Astrocyte of the cerebellum (primary cell): ENCODE data around the gene KIF3C.
"Not testable (repeated sequence)": the region's sequence is repeated elsewhere in the genome, so short reads cannot be mapped to it uniquely, and the experiment has no call there.

Experiments
- DNase-seq: peaks from one replicate; pipeline ENCODE4 v3.0.0-alpha.2; 2011; ENCODE audit warnings: low read depth
- H3K4me3 ChIP-seq: 2 replicates; pipeline ENCODE4 v1.5.1; 2011; ENCODE audit warnings: mild to moderate bottlenecking, low read depth, low read length, moderate library complexity
- in situ Hi-C: cut with HindIII; loops from 2 replicates; pipeline ENCODE4 v1.10.0; 2017; ENCODE audit warnings: low sequenced_read_pairs
- TF ChIP-seq, protein P1 (sequence below): IDR thresholded peaks from 2 replicates; pipeline ENCODE4 v1.5.1; 2012; ENCODE audit warnings: low read length, low read depth, moderate library complexity, mild to moderate bottlenecking; ENCODE audit errors: missing control alignments

KIF3C gene

DNA sequence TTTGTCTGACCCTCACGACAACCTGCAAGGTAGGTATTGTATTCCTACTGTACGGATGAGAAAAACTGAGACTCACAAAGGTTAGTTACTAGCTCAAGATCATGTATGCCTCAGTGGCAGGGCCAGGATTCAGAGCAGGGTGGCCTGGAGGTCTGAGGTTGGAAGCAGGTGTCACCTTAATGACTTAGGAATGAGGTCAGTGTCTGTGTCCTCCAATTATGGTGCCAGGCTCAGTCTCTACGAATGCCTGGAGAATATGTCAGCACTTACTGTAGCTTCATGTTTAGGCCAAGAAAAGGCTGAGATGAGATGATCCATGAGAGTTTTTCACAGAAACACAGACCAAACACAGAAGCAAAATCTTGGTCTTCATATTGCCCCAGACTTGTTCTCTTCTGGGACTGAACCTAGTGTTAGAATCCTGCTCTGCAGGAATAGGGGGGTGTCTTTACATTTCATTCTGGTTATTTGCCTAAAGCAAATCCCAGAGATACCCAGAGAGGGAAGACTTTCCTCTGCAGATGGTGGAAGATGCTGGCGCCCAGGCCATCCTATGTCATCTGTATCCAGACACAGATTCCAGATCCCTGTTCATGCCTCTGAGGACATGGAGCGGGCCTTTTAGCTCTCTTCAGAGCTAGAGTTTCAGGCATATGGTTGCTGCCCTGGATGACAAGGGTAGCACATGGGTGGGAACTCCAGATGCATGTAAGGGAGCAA lies 35.3 kb upstream of the KIF3C start:
- in situ Hi-C loops: no loop called here
- H3K4me3 ChIP-seq: no peak overlapping the region
- TF ChIP-seq, protein P1, sequence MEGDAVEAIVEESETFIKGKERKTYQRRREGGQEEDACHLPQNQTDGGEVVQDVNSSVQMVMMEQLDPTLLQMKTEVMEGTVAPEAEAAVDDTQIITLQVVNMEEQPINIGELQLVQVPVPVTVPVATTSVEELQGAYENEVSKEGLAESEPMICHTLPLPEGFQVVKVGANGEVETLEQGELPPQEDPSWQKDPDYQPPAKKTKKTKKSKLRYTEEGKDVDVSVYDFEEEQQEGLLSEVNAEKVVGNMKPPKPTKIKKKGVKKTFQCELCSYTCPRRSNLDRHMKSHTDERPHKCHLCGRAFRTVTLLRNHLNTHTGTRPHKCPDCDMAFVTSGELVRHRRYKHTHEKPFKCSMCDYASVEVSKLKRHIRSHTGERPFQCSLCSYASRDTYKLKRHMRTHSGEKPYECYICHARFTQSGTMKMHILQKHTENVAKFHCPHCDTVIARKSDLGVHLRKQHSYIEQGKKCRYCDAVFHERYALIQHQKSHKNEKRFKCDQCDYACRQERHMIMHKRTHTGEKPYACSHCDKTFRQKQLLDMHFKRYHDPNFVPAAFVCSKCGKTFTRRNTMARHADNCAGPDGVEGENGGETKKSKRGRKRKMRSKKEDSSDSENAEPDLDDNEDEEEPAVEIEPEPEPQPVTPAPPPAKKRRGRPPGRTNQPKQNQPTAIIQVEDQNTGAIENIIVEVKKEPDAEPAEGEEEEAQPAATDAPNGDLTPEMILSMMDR: no peak
- no peak for DNase-seq

DNA sequence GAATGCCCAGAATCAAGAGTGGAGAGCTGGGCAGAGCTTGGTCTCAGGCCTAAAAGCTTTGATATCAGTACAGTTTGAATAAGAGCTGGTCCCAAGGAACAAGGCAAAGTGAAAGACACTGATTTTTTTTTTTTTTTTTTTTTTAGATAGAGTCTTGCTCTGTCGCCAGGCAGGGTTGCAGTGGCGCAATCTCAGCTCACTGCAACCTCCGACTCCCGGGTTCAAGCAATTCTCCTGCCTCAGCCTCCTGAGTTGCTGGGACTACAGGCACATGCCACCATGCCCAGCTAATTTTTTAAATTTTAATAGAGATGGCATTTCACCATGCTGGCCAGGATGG lies 34.4 kb upstream of the KIF3C start:
- H3K4me3 ChIP-seq, in situ Hi-C loops, DNase-seq: not testable (repeated sequence)

DNA sequence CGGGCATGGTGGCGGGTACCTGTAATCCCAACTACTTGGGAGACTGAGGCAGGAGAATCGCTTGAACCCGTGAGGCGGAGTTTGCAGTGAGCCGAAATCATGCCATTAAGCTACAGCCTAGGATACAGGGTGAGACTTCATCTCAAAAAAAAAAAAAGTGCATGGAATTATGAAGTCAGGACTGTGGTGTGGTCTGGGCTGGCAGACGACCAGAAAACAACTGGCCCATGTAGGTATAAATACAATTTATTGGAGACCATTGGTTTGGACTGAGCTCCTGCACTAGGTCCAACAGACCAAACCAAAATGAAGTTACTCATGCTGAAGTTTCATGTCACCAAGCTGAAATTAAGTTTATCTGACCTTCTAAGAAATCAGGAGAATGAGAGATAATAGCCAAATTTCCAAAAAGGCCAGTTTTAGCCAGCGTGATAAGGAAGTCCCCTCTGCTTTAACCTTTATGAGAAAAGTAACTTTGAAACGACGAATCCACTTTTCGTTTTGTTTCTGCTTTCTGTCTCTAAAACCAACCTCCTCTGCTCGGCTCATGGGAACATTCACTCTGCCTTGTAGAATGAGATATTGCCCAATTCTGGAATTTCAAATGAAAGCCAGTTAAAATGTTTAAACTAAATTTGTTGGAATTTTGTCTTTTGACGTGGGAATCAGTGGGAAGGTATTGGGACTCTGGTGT lies 33.9 kb upstream of the KIF3C start:
- TF ChIP-seq, protein P1: no peak
- no peak for DNase-seq
- H3K4me3 ChIP-seq: no peak overlapping the region
- in situ Hi-C loops: no loop called here

DNA sequence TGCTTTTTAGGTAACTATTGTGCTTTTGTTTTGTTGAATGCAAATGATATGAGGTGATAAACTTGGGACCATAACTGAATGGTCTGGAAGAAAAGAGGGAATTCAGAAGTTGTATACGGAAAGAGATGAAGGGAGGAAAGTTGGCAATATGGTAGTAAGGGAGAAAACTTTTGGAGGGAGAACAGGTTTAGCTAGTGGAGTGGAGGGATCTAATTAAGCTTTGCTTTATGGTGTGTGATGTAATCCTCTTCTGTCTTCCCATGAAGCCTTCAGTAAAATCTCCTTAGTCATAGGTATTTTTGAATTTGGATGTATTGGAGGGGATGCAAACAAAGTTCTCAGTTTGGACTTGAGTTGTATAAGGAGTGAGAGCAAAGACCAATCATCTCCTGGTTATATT lies 31.4 kb upstream of the KIF3C start:
- TF ChIP-seq, protein P1: no peak
- DNase-seq: no peak
- no peak overlapping the region for H3K4me3 ChIP-seq
- in situ Hi-C loops: no loop called here

DNA sequence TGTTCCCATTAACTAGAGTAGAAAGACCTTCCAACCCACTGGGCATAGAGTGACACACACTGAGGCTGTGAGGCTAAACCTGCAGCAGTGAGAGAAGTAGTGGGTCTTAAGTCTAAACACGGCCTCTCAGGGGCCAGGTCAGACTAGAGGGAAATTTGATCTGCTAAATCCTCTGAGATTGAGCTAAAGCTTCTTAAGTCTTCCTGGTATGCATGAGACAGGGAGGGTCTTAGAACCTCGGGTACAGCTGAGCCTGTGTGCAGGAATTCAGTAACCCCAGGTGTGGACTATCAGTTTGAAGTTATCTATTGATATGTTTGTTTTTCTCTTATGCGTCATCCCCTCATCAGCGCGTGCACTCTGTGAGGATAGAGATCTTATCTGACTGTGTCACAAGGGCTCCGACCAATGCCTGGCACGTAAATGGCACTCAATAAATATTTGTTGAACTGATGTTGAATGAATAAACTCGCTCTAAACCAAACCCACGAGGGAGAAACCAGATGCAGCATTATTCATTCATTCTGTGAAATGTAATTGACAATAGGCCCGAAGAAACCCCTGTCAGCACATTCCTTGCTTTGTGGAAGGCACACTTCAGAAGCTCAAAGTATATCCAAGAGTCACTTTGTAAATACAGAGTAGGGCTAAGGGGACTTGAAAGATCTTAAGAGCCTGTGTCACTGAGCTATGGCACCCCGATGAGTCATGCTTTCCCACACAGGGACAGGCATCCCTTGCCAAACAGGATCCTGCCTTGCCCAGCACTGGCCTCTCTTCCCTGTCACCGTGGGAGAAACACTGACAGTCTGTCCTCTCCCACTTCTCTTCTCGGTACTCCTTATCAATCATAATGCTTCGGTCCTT lies 29.9 kb upstream of the KIF3C start:
- in situ Hi-C loops: no loop called here
- no peak overlapping the region for H3K4me3 ChIP-seq
- no peak for DNase-seq
- TF ChIP-seq, protein P1: no peak

DNA sequence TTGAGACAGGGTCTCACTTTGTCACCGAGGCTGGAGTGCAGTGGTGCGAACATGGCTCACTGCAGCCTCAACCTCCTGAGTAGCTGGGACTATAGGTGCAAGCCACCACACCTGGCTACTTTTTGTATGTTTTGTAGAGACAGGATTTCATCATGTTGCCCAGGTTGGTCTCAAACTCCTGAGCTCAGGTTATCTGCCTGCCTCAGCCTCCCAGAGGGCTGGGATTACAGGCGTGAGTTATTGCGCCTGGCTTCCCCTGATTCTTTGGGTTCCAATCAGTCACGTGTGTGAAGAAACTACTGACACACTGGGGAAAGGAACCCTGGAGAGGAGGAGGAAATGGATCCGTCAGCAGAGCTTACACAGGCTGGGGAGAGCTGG lies 29.3 kb upstream of the KIF3C start:
- TF ChIP-seq, protein P1: no peak

More for the DNA sequence above, 29.3 kb upstream of the KIF3C start:
- H3K4me3 ChIP-seq: no peak overlapping the region
- no peak for DNase-seq
- in situ Hi-C loops: no loop called here
